ENCODE data around the gene IGF1R.

Gene IGF1R

GRCh38 chr15:98876451-98877369, 228.4 kb downstream of the IGF1R start:
- in situ Hi-C loops (cut with HindIII; ENCODE audit: low sequenced_read_pairs), result loop anchor here (25.0 kb wide), 1 partner anchor 186 kb away; no protein-coding TSS in a partner anchor

DNA sequence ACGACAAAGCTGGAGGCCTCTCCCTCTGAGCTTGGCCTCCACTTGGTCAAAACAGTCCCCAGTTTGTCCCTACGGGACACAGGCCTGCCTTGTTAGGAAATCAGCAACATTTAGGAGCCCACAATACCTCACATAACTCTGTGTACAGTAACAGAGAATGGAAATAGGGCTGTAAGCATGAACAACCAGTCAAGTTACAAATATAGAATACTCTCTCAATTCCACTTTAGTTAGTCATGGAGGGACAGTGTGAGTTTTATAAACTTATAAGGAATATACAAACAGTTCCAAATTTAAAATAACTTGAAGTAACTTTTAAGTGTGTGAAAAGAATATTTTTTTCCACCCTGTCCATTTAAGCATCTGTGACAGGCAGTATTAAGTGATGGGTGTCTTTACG, 229.8 kb downstream of the IGF1R start:
- in situ Hi-C loops (cut with HindIII; ENCODE audit: low sequenced_read_pairs), result loop anchor here (25.0 kb wide), 1 partner anchor 184 kb away; no protein-coding TSS in a partner anchor

DNA sequence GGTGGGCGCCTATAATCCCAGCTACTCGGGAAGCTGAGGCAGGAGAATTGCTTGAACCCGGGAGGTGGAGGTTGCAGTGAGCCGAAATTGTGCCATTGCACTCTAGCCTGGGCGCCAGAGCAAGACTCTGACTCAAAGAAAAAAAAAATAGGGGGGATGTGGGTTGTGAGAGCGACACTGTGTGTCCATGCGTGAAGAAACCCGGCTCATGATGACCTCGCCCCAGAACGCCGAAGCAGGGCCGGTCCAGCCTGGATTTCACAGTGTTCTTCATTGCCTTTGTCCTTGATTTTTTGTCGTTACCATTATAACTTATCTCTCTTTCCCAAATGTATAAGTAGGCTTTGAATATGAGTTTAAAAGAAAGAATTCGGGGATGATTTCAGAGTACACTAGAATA, 230.5 kb downstream of the IGF1R start:
- in situ Hi-C loops (cut with HindIII; ENCODE audit: low sequenced_read_pairs), result loop anchor here (25.0 kb wide), 1 partner anchor 183 kb away; no protein-coding TSS in a partner anchor

DNA sequence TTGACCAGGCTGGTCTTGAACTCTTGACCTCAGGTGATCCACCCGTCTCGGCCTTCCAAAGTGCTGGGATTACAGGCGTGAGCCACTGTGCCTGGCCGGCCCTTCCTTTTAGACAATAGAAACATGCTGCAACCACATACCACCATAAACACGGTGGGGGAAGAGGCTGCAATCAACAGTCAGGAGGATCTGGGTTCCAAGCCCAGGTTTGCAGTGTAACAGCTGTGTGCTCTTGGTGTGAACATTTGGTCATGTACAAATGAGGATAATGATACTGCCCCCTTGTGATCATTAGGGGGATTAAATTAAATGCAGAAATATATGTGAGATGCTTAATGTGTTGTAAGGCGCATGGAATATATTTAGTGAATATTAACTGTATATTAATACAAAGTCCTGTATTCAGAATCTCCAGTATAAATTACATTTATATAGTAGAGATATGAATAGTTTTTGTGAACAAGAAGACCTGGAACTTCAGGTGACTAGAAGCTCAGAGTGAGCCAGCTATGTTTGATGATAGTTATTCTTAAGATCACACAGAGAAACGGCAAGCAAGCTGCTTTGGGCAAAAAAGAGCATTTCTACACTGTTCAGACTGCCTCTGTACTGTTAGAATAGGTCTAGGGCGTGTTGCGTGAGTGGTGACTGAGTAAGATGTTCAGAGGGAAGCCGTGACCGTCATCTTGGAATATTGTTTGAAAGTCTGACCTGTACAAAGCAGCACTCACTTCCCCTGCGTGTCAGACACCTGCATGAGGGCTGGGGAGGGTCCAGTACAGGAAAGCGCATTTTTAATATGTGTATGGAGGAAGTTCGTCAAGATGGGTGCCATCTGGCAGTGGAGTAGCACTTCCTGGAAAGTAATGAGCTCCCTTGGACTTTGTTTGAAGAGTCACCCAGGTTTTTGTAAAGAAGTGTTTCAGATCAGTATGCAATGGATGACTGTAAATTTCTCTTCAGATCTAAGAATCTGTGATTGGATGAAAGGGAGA, 233.5 kb downstream of the IGF1R start:
- in situ Hi-C loops (cut with HindIII; ENCODE audit: low sequenced_read_pairs), result loop anchor here (25.0 kb wide), 1 partner anchor 180 kb away; no protein-coding TSS in a partner anchor

- in situ Hi-C loops (cut with HindIII; ENCODE audit: low sequenced_read_pairs), result loop anchor here (25.0 kb wide), 1 partner anchor 179 kb away; no protein-coding TSS in a partner anchor
Observed at GRCh38 chr15:98883478-98883877, 235.1 kb downstream of the IGF1R start.

DNA sequence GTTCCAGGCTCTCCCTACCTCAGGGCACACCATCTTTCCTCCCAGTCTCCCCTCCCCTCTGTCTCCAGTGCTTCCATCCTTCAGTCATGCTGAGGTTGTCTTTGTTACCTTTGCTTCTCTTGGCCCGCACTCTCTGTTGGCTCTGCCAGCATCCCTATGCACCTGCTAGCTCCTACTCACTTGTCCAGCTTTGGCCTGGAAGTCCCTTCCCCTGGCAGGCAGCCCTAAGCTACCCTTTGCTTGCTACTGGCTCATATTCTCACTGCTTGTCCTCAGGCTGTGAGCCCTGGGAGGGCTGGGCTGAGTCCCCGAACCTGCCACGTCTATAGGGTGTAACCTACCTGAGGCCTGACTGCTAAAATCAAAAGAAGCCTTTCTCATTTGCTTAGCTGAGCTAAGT, 236.6 kb downstream of the IGF1R start:
- in situ Hi-C loops (cut with HindIII; ENCODE audit: low sequenced_read_pairs), result loop anchor here (25.0 kb wide), 1 partner anchor 177 kb away; no protein-coding TSS in a partner anchor

- in situ Hi-C loops (cut with HindIII; ENCODE audit: low sequenced_read_pairs), result loop anchor here (25.0 kb wide), 1 partner anchor 174 kb away; no protein-coding TSS in a partner anchor
Observed at GRCh38 chr15:98887976-98888375, 239.6 kb downstream of the IGF1R start.

- in situ Hi-C loops (cut with HindIII; ENCODE audit: low sequenced_read_pairs), result loop anchor here (25.0 kb wide), 1 partner anchor 173 kb away; no protein-coding TSS in a partner anchor
Observed at GRCh38 chr15:98888820-98889479, 240.6 kb downstream of the IGF1R start.

DNA sequence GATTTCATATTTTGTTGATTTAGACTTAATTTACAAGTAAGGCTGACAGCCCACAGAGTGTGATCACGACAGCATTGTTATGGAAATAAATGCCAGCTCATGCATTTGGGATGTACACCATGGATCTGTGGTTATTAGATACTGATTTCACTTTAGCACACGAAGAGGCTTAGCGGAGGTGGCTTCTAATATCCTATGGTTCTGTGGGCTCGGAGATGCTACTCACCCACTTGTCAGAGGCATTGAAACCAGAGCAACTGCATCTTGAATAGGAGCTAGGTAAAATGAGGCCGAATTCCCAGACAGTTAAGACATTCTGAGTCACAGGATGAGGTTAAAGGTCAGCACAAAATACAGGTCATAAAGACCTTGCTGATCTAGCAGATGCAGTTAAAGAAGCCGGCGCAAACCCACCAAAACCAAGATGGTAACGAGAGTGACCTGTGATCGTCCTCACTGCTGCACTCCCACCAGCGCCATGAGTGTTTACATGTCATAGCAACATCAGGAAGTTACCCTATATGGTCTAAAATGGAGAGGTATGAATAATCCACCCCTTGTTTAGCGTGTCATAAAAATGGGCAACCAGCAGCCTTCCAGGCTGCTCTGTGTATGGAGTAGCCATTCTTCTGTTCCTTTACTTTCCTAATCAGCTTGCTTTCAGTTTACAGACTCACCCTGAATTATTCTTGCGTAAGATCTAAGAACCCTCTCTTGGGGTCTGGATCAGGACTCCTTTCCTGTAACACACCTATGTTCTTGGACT, 241.8 kb downstream of the IGF1R start:
- in situ Hi-C loops (cut with HindIII; ENCODE audit: low sequenced_read_pairs), result loop anchor here (25.0 kb wide), 1 partner anchor 172 kb away; no protein-coding TSS in a partner anchor

GRCh38 chr15:98891301-98891700, 243.0 kb downstream of the IGF1R start:
- in situ Hi-C loops (cut with HindIII; ENCODE audit: low sequenced_read_pairs), result loop anchor here (25.0 kb wide), 1 partner anchor 171 kb away; no protein-coding TSS in a partner anchor

DNA sequence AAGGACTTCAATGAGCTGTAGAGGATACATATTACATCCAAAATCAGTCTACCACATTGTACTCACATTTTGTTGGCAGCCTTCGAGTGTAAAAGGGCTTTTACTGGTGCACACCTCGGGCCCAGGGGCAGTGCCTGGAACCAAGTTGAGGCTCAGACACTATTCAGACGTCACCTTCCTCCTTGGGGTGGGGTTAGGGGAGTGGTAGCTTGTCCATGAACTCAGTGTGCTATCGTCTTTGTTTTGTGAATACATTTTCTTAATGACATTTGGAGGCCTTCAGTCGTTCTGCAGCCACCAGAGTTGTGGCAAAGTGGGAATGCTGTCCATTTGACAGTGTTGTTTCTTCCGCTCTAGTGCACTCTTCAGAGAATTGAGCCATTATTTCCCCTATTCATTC, 245.1 kb downstream of the IGF1R start:
- in situ Hi-C loops (cut with HindIII; ENCODE audit: low sequenced_read_pairs), result loop anchor here (25.0 kb wide), 1 partner anchor 169 kb away; no protein-coding TSS in a partner anchor

- in situ Hi-C loops (cut with HindIII; ENCODE audit: low sequenced_read_pairs), result loop anchor here (25.0 kb wide), 1 partner anchor 168 kb away; no protein-coding TSS in a partner anchor
Observed at GRCh38 chr15:98894312-98894711, 246.0 kb downstream of the IGF1R start.

DNA sequence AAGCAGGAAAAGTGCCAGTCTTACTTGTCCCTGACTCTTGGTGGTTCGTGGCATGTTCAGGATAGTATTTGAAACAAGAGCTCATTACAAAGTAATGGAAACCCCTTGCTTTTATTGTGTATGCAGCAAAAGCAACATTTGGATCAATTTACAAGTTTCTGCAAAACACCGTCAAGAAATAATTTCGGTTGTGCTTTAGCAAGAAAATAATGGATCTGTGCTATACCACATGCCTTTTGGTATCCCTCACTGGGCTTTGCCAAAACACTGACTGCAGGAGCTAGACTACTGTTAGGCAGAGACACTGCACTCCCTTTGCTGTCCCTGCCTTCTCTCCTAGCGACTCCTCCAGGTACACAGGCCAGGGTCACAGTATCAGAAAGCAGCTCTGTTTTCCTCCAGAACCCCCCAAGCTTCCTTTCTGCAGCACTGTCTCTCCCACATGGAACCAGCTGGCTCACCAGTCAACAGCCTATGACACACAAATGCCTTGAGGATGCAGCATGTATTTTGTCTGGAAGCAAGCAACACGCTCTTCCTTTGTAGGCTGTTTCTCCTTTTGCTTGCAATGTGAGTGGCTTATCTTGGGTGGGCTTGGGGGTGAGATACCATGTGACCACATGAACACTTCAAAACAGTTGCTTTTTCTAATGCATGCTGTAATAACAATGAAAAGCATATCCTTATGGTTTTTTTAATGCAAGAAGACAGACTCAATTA, 247.8 kb downstream of the IGF1R start:
- in situ Hi-C loops (cut with HindIII; ENCODE audit: low sequenced_read_pairs), result loop anchor here (25.0 kb wide), 1 partner anchor 166 kb away; no protein-coding TSS in a partner anchor

- in situ Hi-C loops (cut with HindIII; ENCODE audit: low sequenced_read_pairs), result loop anchor here (25.0 kb wide), 1 partner anchor 165 kb away; no protein-coding TSS in a partner anchor
Observed at GRCh38 chr15:98896802-98897732, 248.7 kb downstream of the IGF1R start.

DNA sequence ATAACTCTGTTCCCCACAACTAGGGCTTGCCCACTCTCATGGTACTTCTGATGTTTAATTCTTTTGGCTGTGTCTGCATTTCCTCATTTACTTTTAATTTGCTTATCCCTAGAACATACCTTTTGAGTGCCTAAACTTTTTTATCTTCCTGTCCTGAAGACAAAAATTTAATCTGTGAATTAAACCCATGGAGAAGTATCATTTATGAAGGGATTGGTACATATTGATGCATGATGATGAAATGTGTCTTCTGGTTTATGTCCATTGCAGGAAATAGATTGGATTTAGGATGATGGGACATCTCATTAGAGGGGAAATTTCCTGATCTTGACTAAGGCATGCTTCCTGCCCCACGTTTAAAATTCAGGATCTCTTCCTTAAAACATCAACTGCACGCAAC, 249.8 kb downstream of the IGF1R start:
- in situ Hi-C loops (cut with HindIII; ENCODE audit: low sequenced_read_pairs), result loop anchor here (25.0 kb wide), 1 partner anchor 164 kb away; no protein-coding TSS in a partner anchor

GRCh38 chr15:98899272-98900021, 251.1 kb downstream of the IGF1R start:
- in situ Hi-C loops (cut with HindIII; ENCODE audit: low sequenced_read_pairs), result loop anchor here (25.0 kb wide), 1 partner anchor 163 kb away; no protein-coding TSS in a partner anchor
